ENCODE data around the gene CDH26.

Gene CDH26

DNA sequence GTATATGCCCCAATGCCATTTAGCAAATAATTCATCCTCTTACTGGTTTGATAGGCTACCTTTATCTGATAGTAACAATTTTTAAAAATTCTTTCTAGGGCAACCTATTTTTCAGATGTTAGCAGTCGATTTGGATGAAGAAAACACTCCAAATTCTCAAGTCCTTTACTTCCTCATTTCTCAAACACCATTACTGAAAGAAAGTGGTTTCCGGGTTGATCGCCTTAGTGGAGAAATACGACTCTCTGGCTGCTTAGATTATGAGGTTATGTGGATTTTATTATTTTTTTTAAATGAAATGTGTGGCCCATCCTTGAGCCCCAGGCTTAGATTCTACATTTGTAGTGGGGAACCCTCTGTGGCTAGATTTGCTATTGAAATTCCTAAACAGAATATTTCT is 26.3 kb downstream of the CDH26 start:
- Histone ChIP-seq H3K4me3 (ENCODE audit: low read length) (no peak overlapping the region), H2AFZ (ENCODE audit: low read length) (no peak overlapping the region), H3K4me2 (ENCODE audit: low read depth, low read length) (no peak overlapping the region), H3K27me3 (replicated peaks; ENCODE audit: insufficient read depth, low read length) (no peaks in the 10 kb centered on the region), H3K4me1 (ENCODE audit: low read length) (no peaks in the 10 kb centered on the region), H3K9ac (ENCODE audit: low read length) (no peak overlapping the region), H3K79me2 (ENCODE audit: low read length) (no peaks in the 10 kb centered on the region), H3K36me3 (replicated peaks; ENCODE audit: insufficient read depth, low read length) (no peaks in the 10 kb centered on the region), H4K20me1 (ENCODE audit: insufficient read depth, low read length) (no peaks in the 10 kb centered on the region), H3K27ac (ENCODE audit: low read length) (no peak overlapping the region), H3F3A (ENCODE audit: insufficient read depth, low read length) (no peaks in the 10 kb centered on the region), H3K9me3 (replicated peaks; ENCODE audit: insufficient read depth, low read length) (no peaks in the 10 kb centered on the region), H3K9me2 (replicated peaks; ENCODE audit: insufficient read depth, low read length) (no peaks in the 10 kb centered on the region)
- DNase-seq = no peak
- TF ChIP-seq EZH2 (optimal IDR thresholded peaks at IDR 0.05; ENCODE audit: low read depth, low read length) = no peak
- no peak for TF ChIP-seq EZH2phosphoT487 (IDR thresholded peaks at IDR 0.05; ENCODE audit: low read length)
- TF ChIP-seq, protein P1, sequence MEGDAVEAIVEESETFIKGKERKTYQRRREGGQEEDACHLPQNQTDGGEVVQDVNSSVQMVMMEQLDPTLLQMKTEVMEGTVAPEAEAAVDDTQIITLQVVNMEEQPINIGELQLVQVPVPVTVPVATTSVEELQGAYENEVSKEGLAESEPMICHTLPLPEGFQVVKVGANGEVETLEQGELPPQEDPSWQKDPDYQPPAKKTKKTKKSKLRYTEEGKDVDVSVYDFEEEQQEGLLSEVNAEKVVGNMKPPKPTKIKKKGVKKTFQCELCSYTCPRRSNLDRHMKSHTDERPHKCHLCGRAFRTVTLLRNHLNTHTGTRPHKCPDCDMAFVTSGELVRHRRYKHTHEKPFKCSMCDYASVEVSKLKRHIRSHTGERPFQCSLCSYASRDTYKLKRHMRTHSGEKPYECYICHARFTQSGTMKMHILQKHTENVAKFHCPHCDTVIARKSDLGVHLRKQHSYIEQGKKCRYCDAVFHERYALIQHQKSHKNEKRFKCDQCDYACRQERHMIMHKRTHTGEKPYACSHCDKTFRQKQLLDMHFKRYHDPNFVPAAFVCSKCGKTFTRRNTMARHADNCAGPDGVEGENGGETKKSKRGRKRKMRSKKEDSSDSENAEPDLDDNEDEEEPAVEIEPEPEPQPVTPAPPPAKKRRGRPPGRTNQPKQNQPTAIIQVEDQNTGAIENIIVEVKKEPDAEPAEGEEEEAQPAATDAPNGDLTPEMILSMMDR (IDR thresholded peaks at IDR 0.05; ENCODE audit: low read length) = no peak

DNA sequence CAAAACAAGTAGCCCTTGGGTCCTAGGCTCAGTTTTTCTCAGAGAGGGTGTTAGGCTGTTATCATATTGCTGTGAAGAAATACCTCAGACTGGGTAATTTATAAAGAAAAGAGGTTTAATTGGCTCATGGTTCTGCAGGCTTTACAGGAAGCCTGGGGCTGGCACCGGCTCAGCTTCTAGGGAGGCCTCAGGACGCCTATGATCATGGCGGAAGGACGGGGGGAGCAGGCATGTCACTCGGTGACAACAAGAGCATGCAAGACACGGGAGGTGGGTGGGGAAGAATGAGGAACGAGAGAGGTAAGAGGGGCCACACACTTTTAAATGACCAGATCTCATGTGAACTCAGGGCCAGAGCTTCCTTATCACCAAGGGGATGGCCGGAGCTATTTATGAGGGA is 26.9 kb downstream of the CDH26 start:
- Histone ChIP-seq H3K9ac (ENCODE audit: low read length) (no peak overlapping the region), H3K9me3 (replicated peaks; ENCODE audit: insufficient read depth, low read length) (no peaks in the 10 kb centered on the region), H2AFZ (ENCODE audit: low read length) (no peak overlapping the region), H3K27ac (ENCODE audit: low read length) (no peak overlapping the region), H3K27me3 (replicated peaks; ENCODE audit: insufficient read depth, low read length) (no peaks in the 10 kb centered on the region), H3K4me3 (ENCODE audit: low read length) (no peak overlapping the region), H3K9me2 (replicated peaks; ENCODE audit: insufficient read depth, low read length) (no peaks in the 10 kb centered on the region), H3K4me1 (ENCODE audit: low read length) (no peaks in the 10 kb centered on the region), H3K79me2 (ENCODE audit: low read length) (no peaks in the 10 kb centered on the region), H3K4me2 (ENCODE audit: low read depth, low read length) (no peak overlapping the region), H4K20me1 (ENCODE audit: insufficient read depth, low read length) (no peaks in the 10 kb centered on the region), H3K36me3 (replicated peaks; ENCODE audit: insufficient read depth, low read length) (no peaks in the 10 kb centered on the region), H3F3A (ENCODE audit: insufficient read depth, low read length) (no peaks in the 10 kb centered on the region)
- no peak for TF ChIP-seq EZH2 (optimal IDR thresholded peaks at IDR 0.05; ENCODE audit: low read depth, low read length)
- no peak for TF ChIP-seq EZH2phosphoT487 (IDR thresholded peaks at IDR 0.05; ENCODE audit: low read length)
- TF ChIP-seq, protein P1 (IDR thresholded peaks at IDR 0.05; ENCODE audit: low read length) = no peak
- no peak for DNase-seq

DNA sequence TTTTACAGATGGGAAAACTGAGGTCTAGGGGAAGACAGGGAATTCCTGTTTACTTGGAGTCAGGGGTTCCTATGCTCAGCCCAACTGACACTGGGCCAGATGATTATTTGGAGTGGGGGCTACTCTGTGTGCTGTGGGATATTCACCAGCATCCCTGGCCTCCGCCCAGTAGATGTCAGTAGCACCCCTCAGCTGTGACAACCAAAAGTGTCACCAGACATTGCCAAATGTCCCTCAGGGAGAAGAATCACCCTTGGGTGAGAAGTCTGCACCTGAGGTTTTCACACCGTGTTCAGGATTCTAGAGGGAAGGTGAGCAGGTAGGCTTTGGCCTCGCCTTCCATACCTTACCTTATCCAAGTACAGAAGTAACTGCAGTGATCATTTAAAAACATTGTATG is 27.6 kb downstream of the CDH26 start:
- DNase-seq = no peak
- Histone ChIP-seq H3K9me3 (replicated peaks; ENCODE audit: insufficient read depth, low read length) (no peaks in the 10 kb centered on the region), H3K9ac (ENCODE audit: low read length) (no peak overlapping the region), H3K27ac (ENCODE audit: low read length) (no peak overlapping the region), H3K4me3 (ENCODE audit: low read length) (no peak overlapping the region), H3K9me2 (replicated peaks; ENCODE audit: insufficient read depth, low read length) (no peaks in the 10 kb centered on the region), H4K20me1 (ENCODE audit: insufficient read depth, low read length) (no peaks in the 10 kb centered on the region), H3K27me3 (replicated peaks; ENCODE audit: insufficient read depth, low read length) (no peaks in the 10 kb centered on the region), H3F3A (ENCODE audit: insufficient read depth, low read length) (no peaks in the 10 kb centered on the region), H3K4me2 (ENCODE audit: low read depth, low read length) (no peak overlapping the region), H3K79me2 (ENCODE audit: low read length) (no peaks in the 10 kb centered on the region), H3K4me1 (ENCODE audit: low read length) (no peaks in the 10 kb centered on the region), H3K36me3 (replicated peaks; ENCODE audit: insufficient read depth, low read length) (no peaks in the 10 kb centered on the region), H2AFZ (ENCODE audit: low read length) (no peak overlapping the region)
- TF ChIP-seq EZH2phosphoT487 (IDR thresholded peaks at IDR 0.05; ENCODE audit: low read length) = no peak
- no peak for TF ChIP-seq EZH2 (optimal IDR thresholded peaks at IDR 0.05; ENCODE audit: low read depth, low read length)
- TF ChIP-seq, protein P1 (IDR thresholded peaks at IDR 0.05; ENCODE audit: low read length) = no peak
